ENCODE measurements around the gene MIER1. TPM values are rescaled to one million over a fixed set of nuclear protein-coding genes. Genes with fewer than 3 reads are reported as not detected.

The MIER1 gene
- total RNA-seq, 1 donor from 2014 or later, result 19.1 TPM

DNA sequence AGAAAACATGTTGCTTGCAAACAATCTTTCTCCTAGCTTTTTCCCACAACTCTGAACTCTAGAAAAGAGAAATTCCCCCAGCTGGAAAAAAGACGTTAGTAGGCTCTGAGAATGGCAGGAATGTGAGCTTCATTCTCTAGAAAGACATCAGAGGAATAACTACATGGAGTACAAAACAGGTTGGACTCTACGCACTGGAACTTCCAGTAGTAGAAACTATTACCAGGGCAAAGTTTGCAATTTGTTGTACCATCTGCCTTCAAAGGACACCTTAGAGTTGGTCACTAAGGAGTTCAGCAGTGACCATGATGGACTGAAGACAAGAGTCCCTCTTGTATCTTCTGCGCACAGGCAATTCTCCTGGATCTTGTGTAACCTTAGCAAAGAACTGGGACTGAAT is 68.3 kb downstream of the MIER1 start:
- TF ChIP-seq, protein P1, sequence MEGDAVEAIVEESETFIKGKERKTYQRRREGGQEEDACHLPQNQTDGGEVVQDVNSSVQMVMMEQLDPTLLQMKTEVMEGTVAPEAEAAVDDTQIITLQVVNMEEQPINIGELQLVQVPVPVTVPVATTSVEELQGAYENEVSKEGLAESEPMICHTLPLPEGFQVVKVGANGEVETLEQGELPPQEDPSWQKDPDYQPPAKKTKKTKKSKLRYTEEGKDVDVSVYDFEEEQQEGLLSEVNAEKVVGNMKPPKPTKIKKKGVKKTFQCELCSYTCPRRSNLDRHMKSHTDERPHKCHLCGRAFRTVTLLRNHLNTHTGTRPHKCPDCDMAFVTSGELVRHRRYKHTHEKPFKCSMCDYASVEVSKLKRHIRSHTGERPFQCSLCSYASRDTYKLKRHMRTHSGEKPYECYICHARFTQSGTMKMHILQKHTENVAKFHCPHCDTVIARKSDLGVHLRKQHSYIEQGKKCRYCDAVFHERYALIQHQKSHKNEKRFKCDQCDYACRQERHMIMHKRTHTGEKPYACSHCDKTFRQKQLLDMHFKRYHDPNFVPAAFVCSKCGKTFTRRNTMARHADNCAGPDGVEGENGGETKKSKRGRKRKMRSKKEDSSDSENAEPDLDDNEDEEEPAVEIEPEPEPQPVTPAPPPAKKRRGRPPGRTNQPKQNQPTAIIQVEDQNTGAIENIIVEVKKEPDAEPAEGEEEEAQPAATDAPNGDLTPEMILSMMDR (conservative IDR thresholded peaks at IDR 0.05; ENCODE audit: low read depth, low read length), result no peak
- no peak for DNase-seq (ENCODE audit: low read depth)
- no peak overlapping the region for H3K4me3 ChIP-seq (ENCODE audit: low read depth, low read length)

DNA sequence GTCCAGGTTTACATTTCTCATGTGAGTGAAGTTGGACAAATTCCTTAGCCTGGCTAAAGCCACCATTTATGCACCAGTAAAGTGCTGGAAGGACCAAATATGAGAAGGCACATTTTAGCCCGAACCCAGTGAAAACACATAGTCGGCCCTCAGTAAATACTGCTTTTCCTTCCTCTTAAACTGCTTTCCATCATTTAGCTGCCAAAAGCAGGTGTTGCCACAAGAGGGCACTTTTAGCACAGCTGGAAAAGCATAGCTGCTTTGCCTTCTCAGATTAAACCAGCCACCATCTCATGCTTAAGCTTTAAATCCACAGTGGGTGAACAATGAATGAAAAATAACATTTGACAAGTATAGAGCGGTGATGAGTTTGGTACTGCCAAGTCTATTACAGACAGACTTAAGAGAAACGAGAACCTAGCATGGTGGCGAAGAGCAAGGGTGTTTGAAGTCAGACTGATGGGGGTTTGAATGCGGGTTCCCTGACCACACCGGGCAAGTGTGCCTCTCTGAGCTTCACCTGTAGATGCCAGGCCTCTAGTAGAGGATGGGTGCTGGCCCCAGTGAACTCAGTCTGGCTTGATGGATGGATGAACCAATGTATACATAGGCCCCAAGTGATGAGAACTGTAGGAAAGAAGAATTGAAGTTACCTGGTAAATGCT is 71.4 kb downstream of the MIER1 start:
- DNase-seq (ENCODE audit: low read depth), result no peak
- TF ChIP-seq, protein P1 (conservative IDR thresholded peaks at IDR 0.05; ENCODE audit: low read depth, low read length), result peak; percentile 96
- H3K4me3 ChIP-seq (ENCODE audit: low read depth, low read length), result no peak overlapping the region

DNA sequence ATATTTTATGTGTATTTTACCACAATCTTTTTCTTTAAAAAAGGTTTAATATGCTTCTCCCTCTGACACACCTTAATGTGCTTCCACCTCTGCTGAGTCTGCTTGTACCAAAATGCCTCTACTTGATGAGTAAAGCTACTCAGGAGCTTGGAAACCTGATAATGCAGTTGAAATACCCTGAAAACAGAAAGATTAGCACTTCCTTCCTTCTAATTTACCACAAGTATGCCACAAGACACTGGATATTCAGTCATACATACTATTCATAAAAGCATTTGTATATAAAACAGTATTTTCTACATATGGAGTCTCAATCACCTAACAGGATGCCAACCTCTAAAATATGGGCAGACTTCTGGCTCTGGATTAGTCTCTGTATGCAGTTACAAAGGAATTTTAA is 74.2 kb downstream of the MIER1 start:
- TF ChIP-seq, protein P1 (conservative IDR thresholded peaks at IDR 0.05; ENCODE audit: low read depth, low read length), result no peak
- DNase-seq (ENCODE audit: low read depth), result no peak
- H3K4me3 ChIP-seq (ENCODE audit: low read depth, low read length), result no peak overlapping the region

DNA sequence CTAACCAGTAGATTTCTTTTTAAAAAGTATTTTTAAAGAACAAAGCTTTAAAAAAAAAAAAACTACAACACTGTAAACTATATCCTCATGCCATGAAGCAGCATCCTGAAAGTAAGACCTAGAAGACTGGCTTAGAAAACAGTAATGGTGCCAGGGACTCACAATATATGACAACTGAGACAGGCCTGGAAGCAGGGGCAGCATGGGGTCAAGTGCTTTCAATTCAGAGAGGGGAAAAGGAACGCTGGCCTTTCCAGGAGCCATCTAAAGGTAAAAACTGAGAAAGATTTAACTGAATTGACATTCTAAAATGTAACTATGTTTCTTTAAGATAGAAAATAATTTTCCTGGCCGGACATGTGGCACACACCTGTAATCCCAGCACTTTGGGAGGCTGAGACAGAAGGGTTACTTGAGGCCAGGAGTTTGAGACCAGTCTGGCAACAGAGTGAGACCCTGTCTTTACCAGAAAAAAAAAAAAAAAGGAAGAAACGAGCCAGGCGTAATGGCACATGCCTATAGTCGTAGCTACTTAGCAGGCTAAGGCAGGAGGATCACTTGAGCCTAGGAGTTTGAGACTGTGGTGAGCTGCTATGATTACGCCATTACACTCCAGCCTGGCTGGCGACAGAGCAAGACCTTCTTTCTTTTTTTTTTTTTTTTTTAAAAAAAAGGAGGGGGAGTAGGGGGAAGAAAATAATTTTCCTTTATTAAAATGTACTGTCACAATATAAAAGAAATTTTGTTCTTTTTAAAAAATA is 75.0 kb downstream of the MIER1 start:
- DNase-seq (ENCODE audit: low read depth), result no peak
- TF ChIP-seq, protein P1 (conservative IDR thresholded peaks at IDR 0.05; ENCODE audit: low read depth, low read length), result no peak
- H3K4me3 ChIP-seq (ENCODE audit: low read depth, low read length), result no peak overlapping the region

DNA sequence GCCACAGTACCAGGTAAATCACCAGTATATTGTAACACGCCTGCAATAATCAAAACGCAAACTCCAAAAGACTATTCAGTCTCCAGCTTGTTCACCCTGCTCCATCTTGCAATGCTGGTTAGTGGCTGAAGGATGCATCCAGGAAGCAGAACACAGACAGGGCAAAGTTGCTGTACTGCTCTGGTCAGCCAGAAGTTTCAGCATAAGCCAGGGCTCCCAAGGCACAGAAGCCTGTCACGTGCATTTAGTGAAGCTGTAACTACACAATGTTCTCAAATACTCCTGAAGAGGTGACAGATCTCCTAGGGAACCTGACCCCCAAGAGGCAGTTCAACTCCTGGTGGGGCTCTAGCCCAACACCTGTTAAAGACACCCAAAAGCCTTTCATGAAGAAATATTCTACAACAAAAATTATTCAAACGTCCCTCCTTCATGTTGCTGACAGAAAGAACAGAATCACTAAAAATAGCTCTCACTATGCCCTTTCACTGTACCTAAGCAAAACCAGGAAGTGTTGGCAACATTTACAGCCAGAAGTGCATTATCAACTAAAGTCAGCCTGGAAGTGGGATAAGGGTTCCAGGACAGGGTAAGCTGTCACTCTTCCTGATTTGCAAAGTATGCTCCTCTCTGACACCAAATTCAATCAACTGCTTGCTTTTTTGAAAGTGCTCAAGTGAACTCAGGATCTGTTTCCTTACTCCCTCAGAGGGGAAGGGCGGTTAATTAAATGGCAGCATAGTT is 77.1 kb downstream of the MIER1 start:
- no peak overlapping the region for H3K4me3 ChIP-seq (ENCODE audit: low read depth, low read length)
- TF ChIP-seq, protein P1 (conservative IDR thresholded peaks at IDR 0.05; ENCODE audit: low read depth, low read length), result no peak
- no peak for DNase-seq (ENCODE audit: low read depth)

DNA sequence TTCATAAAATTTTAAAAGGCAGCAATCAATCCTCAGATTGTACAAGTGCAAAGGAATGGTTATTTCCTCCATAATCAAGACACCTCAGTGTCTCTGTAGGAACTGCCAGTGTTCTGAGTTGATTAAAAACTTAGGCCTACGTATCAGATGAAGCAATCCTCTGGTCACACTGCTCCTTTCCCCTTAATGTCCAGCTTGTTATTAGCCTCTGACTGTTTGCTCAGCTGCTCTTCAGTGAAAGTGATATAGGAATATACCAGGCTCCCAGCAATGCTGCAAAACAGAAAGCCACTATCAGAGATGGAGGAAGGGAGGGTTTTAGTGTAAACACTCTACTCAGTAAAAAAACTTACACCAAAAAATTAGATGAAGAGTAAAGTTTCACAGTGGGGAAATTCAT is 79.4 kb downstream of the MIER1 start:
- no peak for DNase-seq (ENCODE audit: low read depth)
- TF ChIP-seq, protein P1 (conservative IDR thresholded peaks at IDR 0.05; ENCODE audit: low read depth, low read length), result no peak
- no peak overlapping the region for H3K4me3 ChIP-seq (ENCODE audit: low read depth, low read length)
